K562 (cell line): ENCODE measurements around the gene STRA6. TPM values are rescaled to one million over a fixed set of nuclear protein-coding genes. Genes with fewer than 3 reads are reported as not detected.

Experiments used
- ATAC-seq: fragments of 200-7000 bp; cut with Tn5 transposase; 3 replicates; pipeline ENCODE4 v1.9.1; 2020; ENCODE audit warnings: moderate library complexity
- BruUV-seq: library from RNA; stranded (reverse); fragments of 400-500 nt; replicated peaks from 2 replicates; lab custom pipeline; 2021; lab: Mats Ljungman, UMichigan
- CTCF ChIA-PET: fragments of 300-600 bp; formaldehyde crosslinking; extraction: SDS; loops from one replicate; lab custom pipeline; 2021; ENCODE audit warnings: low intra/inter-chr PET ratio; lab: Yijun Ruan, JAX
- POLR2A ChIA-PET: fragments of 300-600, 350-650 bp; sonication (Branson Sonifier 250); formaldehyde crosslinking; extraction: SDS; loops from one replicate; lab custom pipeline; 2021; ENCODE audit warnings: antibody characterized with exemption, inconsistent platforms; lab: Yijun Ruan, JAX
- DNase-seq, 4 experiments: peaks; one replicate each; pipeline versions ENCODE4 v3.0.0 to v3.0.0-alpha.2; 2011 to 2018; ENCODE audit warnings: low spot score in 3 of 4, mixed read lengths in 3 of 4; ENCODE audit errors: extremely low read depth in 1 of 4
- FAIRE-seq: peaks from 2 replicates; lab custom pipeline; 2011; peaks lifted over from hg19 to GRCh38; lab: Jason Lieb, UNC
- H2AFZ ChIP-seq: 2 replicates; pipeline ENCODE4 v1.6.0; 2011; ENCODE audit warnings: low read depth, low read length, control low read depth, inconsistent platforms
- H3K27ac ChIP-seq: fragments of 200-600 bp; 3 replicates; pipeline ENCODE4 v1.8.0; 2011; ENCODE audit warnings: low read depth, mild to moderate bottlenecking, control low read depth, inconsistent platforms, low read length, moderate library complexity, mixed read lengths; ENCODE audit errors: extremely low read depth
- H3K27me3 ChIP-seq, 2 experiments: fragments of 300-600 bp in 1 of 2; 2 replicates in 1 of 2; 3 replicates in 1 of 2; pipeline versions ENCODE4 v1.6.0 to v1.8.0; 2011; ENCODE audit warnings: inconsistent platforms in 2 of 2, low read length in 2 of 2, mild to moderate bottlenecking in 1 of 2, mixed read lengths in 1 of 2, moderate library complexity in 1 of 2; ENCODE audit not compliant: control insufficient read depth in 2 of 2, insufficient read depth in 2 of 2
- H3K36me3 ChIP-seq: fragments of 300-600 bp; 3 replicates; pipeline ENCODE4 v1.8.0; 2011; ENCODE audit warnings: mild to moderate bottlenecking, low read length, inconsistent platforms; ENCODE audit not compliant: control insufficient read depth, insufficient read depth
- H3K4me1 ChIP-seq, 2 experiments: fragments of 200-600 bp in 1 of 2; replicated peaks in 1 of 2; 2 replicates in 1 of 2; 3 replicates in 1 of 2; pipeline versions ENCODE4 v1.5.1 to v1.8.0; 2011; ENCODE audit warnings: inconsistent platforms in 2 of 2, low read length in 2 of 2, mild to moderate bottlenecking in 1 of 2, mixed read lengths in 1 of 2, moderate library complexity in 1 of 2; ENCODE audit not compliant: control insufficient read depth in 2 of 2, insufficient read depth in 2 of 2
- H3K4me2 ChIP-seq: 2 replicates; pipeline ENCODE4 v1.6.1; 2011; ENCODE audit warnings: low read length, control low read depth, inconsistent platforms, mixed read lengths; ENCODE audit not compliant: insufficient read depth
- H3K4me3 ChIP-seq: fragments of 200-600 bp; sonication (generic), shearing (Covaris generic); 2 replicates; pipeline ENCODE4 v1.5.1; 2016; ENCODE audit warnings: control low read depth, inconsistent platforms
- H3K79me2 ChIP-seq: fragments of 200-600 bp; 3 replicates; pipeline ENCODE4 v1.8.0; 2011; ENCODE audit warnings: low read length, inconsistent platforms; ENCODE audit not compliant: control insufficient read depth, insufficient read depth
- H3K9ac ChIP-seq, 2 experiments: 2 replicates each; pipeline versions ENCODE4 v1.6.0 to v1.6.1; 2011; ENCODE audit warnings: low read depth in 2 of 2, low read length in 2 of 2, control low read depth in 1 of 2, inconsistent platforms in 1 of 2, mild to moderate bottlenecking in 1 of 2, mixed read lengths in 1 of 2; ENCODE audit not compliant: insufficient read depth in 1 of 2
- H3K9me1 ChIP-seq: one replicate; pipeline ENCODE4 v1.6.0; 2011; ENCODE audit warnings: inconsistent platforms, mild to moderate bottlenecking, low read length, moderate library complexity; ENCODE audit not compliant: control insufficient read depth, insufficient read depth
- H3K9me3 ChIP-seq: replicated peaks from 2 replicates; pipeline ENCODE4 v1.5.1; 2011; ENCODE audit warnings: low read depth, low read length, inconsistent platforms; ENCODE audit not compliant: control insufficient read depth, insufficient read depth
- H4K20me1 ChIP-seq: replicated peaks from 2 replicates; pipeline ENCODE4 v1.6.1; 2011; ENCODE audit warnings: low read length, inconsistent platforms, mixed read lengths; ENCODE audit not compliant: control insufficient read depth, insufficient read depth
- BMI1 ChIP-seq: fragments of 150-350 bp; IDR thresholded peaks from 2 replicates; pipeline ENCODE4 v1.6.1; 2014; ENCODE audit warnings: low read length
- SAP30 ChIP-seq: fragments of 200-600 bp; sonication (generic); IDR thresholded peaks from 2 replicates; pipeline ENCODE4 v1.6.1; 2012; ENCODE audit warnings: borderline replicate concordance, low read depth, mild to moderate bottlenecking, moderate library complexity, low read length, control low read depth, inconsistent platforms; ENCODE audit not compliant: insufficient read depth, poor library complexity, severe bottlenecking
- TSHZ1 ChIP-seq: fragments of 250-450 bp; sonication (Bioruptor Pico); IDR thresholded peaks from 2 replicates; pipeline ENCODE4 v1.4.0; 2020; ENCODE audit warnings: mild to moderate bottlenecking, moderate library complexity
- ZNF24 ChIP-seq: fragments of 450-650 bp; IDR thresholded peaks from 2 replicates; pipeline ENCODE4 v1.6.1; 2016
- ZNF398 ChIP-seq: fragments of 250-450 bp; sonication (Bioruptor Pico); IDR thresholded peaks from 2 replicates; pipeline ENCODE4 v1.8.0; 2021; ENCODE audit warnings: moderate library complexity, mild to moderate bottlenecking, inconsistent platforms
- WGBS: fragments of 100-300 bp; shearing (Covaris generic); methylation state at CpG from one replicate; pipeline ENCODE4 v1.1.6; 2016; ENCODE audit warnings: low coverage, mixed read lengths; ENCODE audit not compliant: insufficient coverage; ENCODE audit errors: missing lambda C conversion rate; 5-methylcytosine and 5-hydroxymethylcytosine counted together
- in situ Hi-C: fragments of 300-500 bp; cut with MboI; formaldehyde crosslinking; loops from 4 replicates; pipeline ENCODE4 v1.15.0; 2018; ENCODE audit warnings: inconsistent platforms, mixed read lengths
- intact Hi-C: fragments of 100-400 bp; cut with micrococcal nuclease; formaldehyde crosslinking; loops from 2 replicates; pipeline ENCODE4 v1.14.2; 2022
- polyA plus RNA-seq, 8 experiments: library from polyadenylated mRNA; depleted of rRNA in 4 of 8; stranded (reverse) in 5 of 8; unstranded in 3 of 8; fragments of >200 nt; fragmentation: Nextera tagmentation in 2 of 8; fragmentation: Illumina TruSeq in 1 of 8; extraction: Ambion mirVana in 2 of 8; extraction: Trizol in 1 of 8; gene quantifications; 2 replicates each; pipeline versions ENCODE4 v1.2.1 to v1.2.3, GENCODE V29; 2011 to 2014; ENCODE audit warnings: inconsistent platforms in 1 of 8, missing spikeins in 1 of 8
- total RNA-seq, 7 experiments: library from RNA; depleted of rRNA in 6 of 7; stranded (reverse); fragments of >200 nt in 6 of 7; fragmentation: Illumina TruSeq in 2 of 7; extraction: Trizol in 2 of 7; gene quantifications; 2 replicates each; pipeline versions ENCODE4 v1.2.1 to v1.2.3, GENCODE V29; 2011 to 2021; ENCODE audit warnings: low replicate concordance in 1 of 7

Gene STRA6
- total and polyA plus RNA-seq, 9 of the 15 experiments (the other 6 are each of a cell fraction or from before 2014, with no cell fraction given), result 0.04 to 2.0 (median 0.43) TPM; not detected in 2

GRCh38 chr15:74194572-74195559 lies 7.7 kb downstream of the STRA6 start:
- in situ Hi-C loops, result no loop called here
- ATAC-seq, result no peak
- TF ChIP-seq SAP30 (no peak), ZNF24 (peak; percentile 62; the same call in 1 of the 2 replicates)
- TF ChIP-seq, all 486 proteins: peak for 1
- no peak overlapping the region for H3K4me2 ChIP-seq
- no peak overlapping the region for H3K4me3 ChIP-seq
- no peaks in the 10 kb centered on the region for H3K9me3 ChIP-seq
- H3K4me1 ChIP-seq, result no peaks in the 10 kb centered on the region
- FAIRE-seq, result no peak
- ChIA-PET CTCF (no interaction called here), POLR2A (interaction anchor here (0.6 kb wide), 2 partner anchors 10 to 11 kb away, joined by 3 read pairs; no protein-coding TSS in a partner anchor)
- no peaks in the 10 kb centered on the region for H3K36me3 ChIP-seq
- H3K27ac ChIP-seq, result no peak overlapping the region
- intact Hi-C loops, result no loop called here
- no peaks in the 10 kb centered on the region for H3K9me1 ChIP-seq
- no peak for DNase-seq
- no peak overlapping the region for H3K9ac ChIP-seq
- peaks cover 0 to 68% of the 10 kb centered on the region in 2 experiments; a peak in 3 of 5 replicates for H3K27me3 ChIP-seq
- H4K20me1 ChIP-seq, result 0 out of 2 replicates have a peak, but pooled peaks cover 15% of the 10 kb centered on the region
- H2AFZ ChIP-seq, result no peak overlapping the region
- 2% methylated on average over 13 of the region's 13 CpGs for WGBS
- H3K79me2 ChIP-seq, result no peaks in the 10 kb centered on the region
- no TSS peak for BruUV-seq

GRCh38 chr15:74193905-74194304 lies 8.7 kb downstream of the STRA6 start:
- H2AFZ ChIP-seq, result no peak overlapping the region
- in situ Hi-C loops (no loop called here), intact Hi-C loops (no loop called here)
- no peaks in the 10 kb centered on the region for H3K9me3 ChIP-seq
- FAIRE-seq, result no peak
- no peak overlapping the region for H3K9ac ChIP-seq
- H3K9me1 ChIP-seq, result no peaks in the 10 kb centered on the region
- no peaks in the 10 kb centered on the region for H3K4me1 ChIP-seq
- no peaks in the 10 kb centered on the region for H3K36me3 ChIP-seq
- no peaks in the 10 kb centered on the region for H3K79me2 ChIP-seq
- H3K4me3 ChIP-seq, result no peak overlapping the region
- BruUV-seq, result no TSS peak
- H3K27ac ChIP-seq, result no peak overlapping the region
- no peak overlapping the region for H3K4me2 ChIP-seq
- H4K20me1 ChIP-seq, result 0 out of 2 replicates have a peak, but pooled peaks cover 15% of the 10 kb centered on the region
- ChIA-PET CTCF (no interaction called here), POLR2A (no interaction called here)
- 3% methylated on average over 6 of the region's 6 CpGs for WGBS
- no peak for ATAC-seq
- H3K27me3 ChIP-seq, result peaks cover 0 to 64% of the 10 kb centered on the region in 2 experiments; a peak in 3 of 5 replicates
- no peak for DNase-seq
- TF ChIP-seq ZNF398 (CRISPR knock-in tag) (no peak), BMI1 (no peak), TSHZ1 (CRISPR knock-in tag) (no peak)
